IPS-20b (cell line): Measurements from ENCODE around the gene TTLL3.
A peak's percentile ranks its signal among the peaks of the same experiment; 100 is the strongest.

ENCODE experiments used
- H3K27ac ChIP-seq: one replicate; pipeline ENCODE4 v1.5.1; 2013; ENCODE audit warnings: low read length
- H3K27me3 ChIP-seq: 2 replicates; pipeline ENCODE4 v1.6.1; 2013; ENCODE audit warnings: mild to moderate bottlenecking, low read length, inconsistent platforms; ENCODE audit not compliant: insufficient read depth
- H3K36me3 ChIP-seq: 2 replicates; pipeline ENCODE4 v1.6.1; 2013; ENCODE audit warnings: low read depth, mild to moderate bottlenecking, inconsistent platforms, low read length, moderate library complexity; ENCODE audit not compliant: insufficient read depth
- H3K4me1 ChIP-seq: 2 replicates; pipeline ENCODE4 v1.6.1; 2013; ENCODE audit warnings: mild to moderate bottlenecking, control low read depth, inconsistent platforms, low read length, moderate library complexity; ENCODE audit not compliant: insufficient read depth
- H3K4me3 ChIP-seq: 2 replicates; pipeline ENCODE4 v1.5.1; 2013; ENCODE audit warnings: mild to moderate bottlenecking, low read length, inconsistent platforms
- H3K9ac ChIP-seq: 2 replicates; pipeline ENCODE4 v1.6.1; 2013; ENCODE audit warnings: low read depth, mild to moderate bottlenecking, inconsistent platforms, low read length, moderate library complexity
- H3K9me3 ChIP-seq: 2 replicates; pipeline ENCODE4 v1.6.1; 2013; ENCODE audit warnings: mild to moderate bottlenecking, low read depth, low read length, inconsistent platforms; ENCODE audit not compliant: insufficient read depth

TTLL3 gene

DNA sequence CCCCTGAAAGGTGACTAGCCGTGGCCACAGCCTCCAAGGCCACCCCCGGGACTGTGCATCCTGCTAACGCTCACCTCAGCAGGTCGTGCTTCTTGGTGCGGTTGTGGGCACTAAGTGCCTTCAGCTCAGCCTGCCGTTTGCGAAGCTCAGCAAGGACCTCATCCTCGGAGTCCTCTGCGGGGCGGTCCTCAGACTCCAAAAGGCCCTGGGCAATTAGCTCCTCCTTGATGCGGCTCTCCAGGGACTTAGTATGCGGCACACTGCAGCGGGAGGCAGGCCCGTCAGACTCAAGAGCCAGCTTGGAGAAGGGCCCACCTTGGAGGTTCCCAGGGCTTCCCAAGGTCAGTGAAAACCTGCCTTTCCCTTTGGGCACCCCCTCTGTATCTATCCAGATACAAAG, 26.1 kb upstream of the TTLL3 start:
- peaks cover 75% of the 10 kb centered on the region for H3K36me3 ChIP-seq
- no peak overlapping the region for H3K9ac ChIP-seq
- H3K27ac ChIP-seq: no peak overlapping the region
- H3K9me3 ChIP-seq: no peaks in the 10 kb centered on the region
- no peaks in the 10 kb centered on the region for H3K4me1 ChIP-seq
- H3K4me3 ChIP-seq: no peak overlapping the region
- no peaks in the 10 kb centered on the region for H3K27me3 ChIP-seq

DNA sequence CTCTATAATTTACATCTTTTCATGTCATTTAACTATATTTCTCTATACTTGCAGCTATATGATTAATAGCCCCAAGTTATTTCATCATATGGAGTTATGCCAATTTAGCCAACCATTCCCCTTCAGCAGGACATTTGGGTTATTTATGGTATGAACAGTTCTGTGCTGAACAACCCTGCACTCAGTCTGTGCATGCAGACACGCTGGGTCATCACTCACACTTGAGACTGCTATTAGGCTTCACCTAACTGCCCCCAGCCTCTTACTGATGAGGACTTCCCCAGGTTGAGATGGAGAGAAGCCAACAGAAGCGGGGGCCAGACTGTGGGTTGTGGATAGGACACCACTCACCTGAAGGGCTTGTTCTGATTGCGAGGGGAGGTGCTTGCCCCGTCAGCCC, 25.1 kb upstream of the TTLL3 start:
- H3K36me3 ChIP-seq: peaks cover 82% of the 10 kb centered on the region
- H3K9ac ChIP-seq: no peak overlapping the region
- H3K4me3 ChIP-seq: no peak overlapping the region
- H3K9me3 ChIP-seq: no peaks in the 10 kb centered on the region
- no peaks in the 10 kb centered on the region for H3K27me3 ChIP-seq
- H3K4me1 ChIP-seq: no peaks in the 10 kb centered on the region
- no peak overlapping the region for H3K27ac ChIP-seq

- Histone ChIP-seq H3K9ac (no peak overlapping the region), H3K4me1 (no peaks in the 10 kb centered on the region), H3K4me3 (no peak overlapping the region), H3K27me3 (no peaks in the 10 kb centered on the region), H3K36me3 (peaks cover 82% of the 10 kb centered on the region), H3K27ac (no peak overlapping the region), H3K9me3 (no peaks in the 10 kb centered on the region)
Measured at GRCh38 chr3:9785602-9786001, 24.5 kb upstream of the TTLL3 start.

GRCh38 chr3:9786209-9786739, 23.8 kb upstream of the TTLL3 start:
- no peaks in the 10 kb centered on the region for H3K9me3 ChIP-seq
- no peak overlapping the region for H3K4me3 ChIP-seq
- H3K4me1 ChIP-seq: no peaks in the 10 kb centered on the region
- peaks cover 81% of the 10 kb centered on the region for H3K36me3 ChIP-seq
- no peak overlapping the region for H3K9ac ChIP-seq
- no peaks in the 10 kb centered on the region for H3K27me3 ChIP-seq
- H3K27ac ChIP-seq: no peak overlapping the region

- Histone ChIP-seq H3K36me3 (peaks cover 73% of the 10 kb centered on the region), H3K4me1 (no peaks in the 10 kb centered on the region), H3K9ac (no peak overlapping the region), H3K27me3 (no peaks in the 10 kb centered on the region), H3K9me3 (no peaks in the 10 kb centered on the region), H3K27ac (no peak overlapping the region), H3K4me3 (no peak overlapping the region)
Measured at GRCh38 chr3:9786825-9787669, 23.0 kb upstream of the TTLL3 start.

DNA sequence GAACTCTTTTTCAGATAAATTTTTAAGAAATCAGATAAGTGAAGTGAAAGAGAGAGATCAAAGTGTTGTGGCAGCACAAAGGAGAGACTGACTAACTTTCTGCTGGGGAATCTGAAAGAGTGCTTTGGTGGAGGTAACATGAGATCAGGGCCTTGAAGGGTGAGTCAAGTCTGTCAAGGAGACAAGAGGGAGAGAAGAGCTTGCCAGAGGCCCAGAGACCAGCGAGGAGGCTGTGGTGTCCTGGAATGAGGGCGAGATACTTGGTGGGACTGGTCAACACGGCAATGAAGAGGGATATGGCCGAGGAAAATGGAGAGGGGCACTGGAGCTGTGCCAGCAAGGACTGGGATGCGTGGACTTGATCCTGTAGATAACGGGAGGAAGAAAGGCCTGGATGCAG, 22.3 kb upstream of the TTLL3 start:
- Histone ChIP-seq H3K4me3 (no peak overlapping the region), H3K36me3 (peaks cover 67% of the 10 kb centered on the region), H3K27me3 (no peaks in the 10 kb centered on the region), H3K9me3 (no peaks in the 10 kb centered on the region), H3K4me1 (no peaks in the 10 kb centered on the region), H3K9ac (no peak overlapping the region), H3K27ac (no peak overlapping the region)

DNA sequence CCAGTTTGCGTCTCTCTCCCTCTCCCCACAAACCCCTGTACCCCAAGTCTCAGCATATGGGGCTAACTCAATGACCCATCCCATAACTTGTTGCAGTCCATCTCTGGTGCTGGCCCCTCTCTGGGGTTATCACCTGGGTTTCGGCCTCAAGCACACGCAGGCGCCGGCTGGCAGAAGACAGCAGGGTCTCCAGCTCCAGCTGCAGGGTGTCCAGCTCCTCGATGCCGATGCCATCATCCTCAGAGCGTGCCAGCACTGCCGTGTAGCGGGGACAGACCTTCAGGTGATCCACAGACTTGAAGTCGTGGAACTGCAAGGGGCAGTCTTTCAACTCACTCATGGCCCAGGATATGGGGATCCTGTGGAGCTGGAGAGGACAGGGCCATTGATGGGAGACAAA, 18.9 kb upstream of the TTLL3 start:
- H3K4me3 ChIP-seq: peak overlapping the region; percentile 92; the same call in 1 of the 2 replicates
- no peaks in the 10 kb centered on the region; the same call in 1 of the 2 replicates for H3K4me1 ChIP-seq
- peak overlapping the region; percentile 99; the same call in 1 of the 2 replicates for H3K9ac ChIP-seq
- H3K27me3 ChIP-seq: no peaks in the 10 kb centered on the region
- H3K27ac ChIP-seq: no peak overlapping the region
- peaks cover 54% of the 10 kb centered on the region for H3K36me3 ChIP-seq
- H3K9me3 ChIP-seq: no peaks in the 10 kb centered on the region

DNA sequence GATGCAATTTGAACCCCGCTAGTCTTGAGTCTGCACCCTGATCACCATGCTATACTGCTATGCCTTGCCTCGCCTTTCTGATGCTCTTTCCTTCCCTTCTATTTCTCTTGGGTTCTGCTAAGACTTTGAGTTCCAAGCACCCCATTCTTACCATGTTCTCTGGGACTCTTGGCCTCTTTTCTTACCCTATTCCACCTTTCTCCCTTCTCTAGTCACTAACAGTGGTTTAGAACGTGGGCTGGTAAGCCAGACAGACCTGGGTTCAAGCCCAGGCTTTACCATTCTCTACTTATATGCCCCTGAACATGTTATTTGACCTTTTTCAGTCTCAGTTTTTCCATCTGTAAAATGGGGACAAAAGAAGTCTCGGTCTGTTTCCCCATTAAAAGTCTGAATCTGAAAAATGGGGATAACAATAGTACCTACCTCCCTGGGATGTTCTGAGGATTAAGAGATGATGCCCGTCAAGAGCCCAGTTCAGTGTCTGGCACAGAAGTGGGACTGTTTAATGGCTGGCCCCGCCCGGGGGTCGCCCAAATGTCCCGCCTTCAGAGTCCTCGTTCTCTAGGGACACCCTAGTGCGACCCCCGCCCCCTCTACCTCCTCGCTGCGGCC, 18.2 kb upstream of the TTLL3 start:
- peak overlapping the region; percentile 100 for H3K27ac ChIP-seq
- H3K9ac ChIP-seq: peak overlapping the region; percentile 99
- H3K4me3 ChIP-seq: peak overlapping the region; percentile 92
- no peaks in the 10 kb centered on the region for H3K27me3 ChIP-seq
- no peaks in the 10 kb centered on the region for H3K9me3 ChIP-seq
- no peaks in the 10 kb centered on the region; the same call in 1 of the 2 replicates for H3K4me1 ChIP-seq
- peaks cover 50% of the 10 kb centered on the region for H3K36me3 ChIP-seq

- Histone ChIP-seq H3K27ac (peak within 1 kb of the TSS; percentile 100), H3K27me3 (no peaks in the 10 kb centered on the region), H3K9me3 (no peaks in the 10 kb centered on the region), H3K4me1 (no peaks in the 10 kb centered on the region; the same call in 1 of the 2 replicates), H3K9ac (peak within 1 kb of the TSS; percentile 99), H3K36me3 (peaks cover 50% of the 10 kb centered on the region), H3K4me3 (peak within 1 kb of the TSS; percentile 92)
Measured at GRCh38 chr3:9792405-9793160, 17.5 kb upstream of the TTLL3 start, which contains the start of the genes ARPC4 and TADA3. TSS of gene ARPC4 (plus strand) at chr3:9793082. CDS start at chr3:9793122, 40 bp downstream. TSS of gene TADA3 (minus strand) at chr3:9792473. CDS start at chr3:9791466, 1,007 bp downstream.

DNA sequence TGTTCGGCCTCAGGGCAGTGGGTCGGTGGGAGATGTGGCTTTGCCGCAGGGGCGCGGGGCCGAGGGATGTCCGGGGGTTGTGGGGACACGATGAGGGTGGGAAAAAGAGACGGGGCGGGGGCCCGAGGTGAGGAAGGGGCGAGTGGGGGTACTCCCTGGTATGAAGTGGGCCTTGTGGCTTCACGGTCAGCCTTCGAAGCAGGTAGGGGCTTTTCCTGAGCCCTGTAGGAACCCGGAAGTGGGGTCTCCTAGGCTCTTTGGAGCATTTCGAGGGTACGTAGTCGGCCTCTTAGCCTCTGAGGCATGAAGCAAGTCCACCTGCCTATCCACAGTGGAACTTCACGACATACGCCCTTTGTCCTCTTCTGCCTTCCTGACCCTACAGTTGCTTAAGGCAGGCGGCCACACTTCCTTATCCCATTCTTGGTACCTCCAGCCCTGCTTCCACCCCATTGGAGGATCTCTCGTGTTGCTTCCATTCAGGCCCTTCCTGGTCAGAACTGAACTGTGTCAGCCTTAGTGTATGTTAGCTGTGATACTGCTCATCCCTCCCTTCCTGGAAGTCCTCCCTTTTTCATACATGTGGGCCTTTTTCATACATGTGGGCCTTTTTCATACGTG, 16.8 kb upstream of the TTLL3 start:
- Histone ChIP-seq H3K36me3 (peaks cover 53% of the 10 kb centered on the region), H3K27ac (peak overlapping the region; percentile 100), H3K9me3 (no peaks in the 10 kb centered on the region), H3K4me3 (peak overlapping the region; percentile 92), H3K27me3 (no peaks in the 10 kb centered on the region), H3K9ac (peak overlapping the region; percentile 99), H3K4me1 (no peaks in the 10 kb centered on the region; the same call in 1 of the 2 replicates)

GRCh38 chr3:9794400-9794799, 15.7 kb upstream of the TTLL3 start:
- 0 out of 2 replicates have a peak overlapping the region, but pooled peaks have one; percentile 25 for H3K4me3 ChIP-seq
- no peak overlapping the region for H3K9ac ChIP-seq

More at GRCh38 chr3:9794400-9794799, 15.7 kb upstream of the TTLL3 start:
- no peaks in the 10 kb centered on the region for H3K27me3 ChIP-seq
- H3K27ac ChIP-seq: no peak overlapping the region
- H3K4me1 ChIP-seq: no peaks in the 10 kb centered on the region; the same call in 1 of the 2 replicates
- peaks cover 58% of the 10 kb centered on the region for H3K36me3 ChIP-seq
- H3K9me3 ChIP-seq: no peaks in the 10 kb centered on the region
